WERI-Rb-1 (cell line): ENCODE measurements around the gene MCM3.
A peak's percentile ranks its signal among the peaks of the same experiment; 100 is the strongest.

Source experiments
- DNase-seq: peaks from one replicate; pipeline ENCODE4 v3.0.0-alpha.2; 2020
- H3K27ac ChIP-seq: fragments of 250-450 bp; sonication (Bioruptor Pico); 2 replicates; pipeline ENCODE4 v1.5.1; 2020; ENCODE audit warnings: mild to moderate bottlenecking, moderate library complexity
- H3K27me3 ChIP-seq: fragments of 250-450 bp; sonication (Bioruptor Pico); 2 replicates; pipeline ENCODE4 v1.5.1; 2021; ENCODE audit warnings: mild to moderate bottlenecking, low read depth, moderate library complexity; ENCODE audit not compliant: insufficient read depth, severe bottlenecking
- H3K36me3 ChIP-seq: fragments of 250-450 bp; sonication (Bioruptor Pico); 2 replicates; pipeline ENCODE4 v1.5.1; 2020; ENCODE audit warnings: mild to moderate bottlenecking, moderate library complexity
- H3K4me3 ChIP-seq: 2 replicates; pipeline ENCODE4 v1.5.1; 2011; ENCODE audit warnings: low read depth, mild to moderate bottlenecking, control low read depth, low read length
- H3K9me3 ChIP-seq: fragments of 250-450 bp; sonication (Bioruptor Pico); 2 replicates; pipeline ENCODE4 v1.5.1; 2021; ENCODE audit warnings: mild to moderate bottlenecking, moderate library complexity; ENCODE audit not compliant: severe bottlenecking
- CTCF ChIP-seq: IDR thresholded peaks from 2 replicates; pipeline ENCODE4 v1.5.1; 2011; ENCODE audit warnings: low read depth, mild to moderate bottlenecking, control low read depth, inconsistent platforms, low read length

The MCM3 gene

GRCh38 chr6:52288841-52289240, 4.3 kb upstream of the MCM3 start:
- Histone ChIP-seq H3K27me3 (no peaks in the 10 kb centered on the region), H3K4me3 (no peak overlapping the region), H3K27ac (no peak overlapping the region), H3K36me3 (peaks cover 6% of the 10 kb centered on the region), H3K9me3 (no peaks in the 10 kb centered on the region)
- TF ChIP-seq CTCF: no peak
- DNase-seq: no peak

- H3K36me3 ChIP-seq: peaks cover 12% of the 10 kb centered on the region
- no peak overlapping the region for H3K4me3 ChIP-seq
- no peaks in the 10 kb centered on the region for H3K27me3 ChIP-seq
- DNase-seq: no peak
- no peak for TF ChIP-seq CTCF
- H3K27ac ChIP-seq: no peak overlapping the region
- H3K9me3 ChIP-seq: no peaks in the 10 kb centered on the region
Measured at GRCh38 chr6:52288216-52288615, 3.7 kb upstream of the MCM3 start.

GRCh38 chr6:52286798-52287432, 2.4 kb upstream of the MCM3 start:
- H3K9me3 ChIP-seq: no peaks in the 10 kb centered on the region
- peak; percentile 68 for TF ChIP-seq CTCF
- no peak overlapping the region for H3K27ac ChIP-seq
- H3K36me3 ChIP-seq: peaks cover 25% of the 10 kb centered on the region
- H3K4me3 ChIP-seq: no peak overlapping the region
- no peaks in the 10 kb centered on the region for H3K27me3 ChIP-seq
- peak; percentile 88 for DNase-seq

- DNase-seq: no peak
- Histone ChIP-seq H3K27ac (peak overlapping the region; percentile 42), H3K36me3 (peaks cover 40% of the 10 kb centered on the region), H3K9me3 (no peaks in the 10 kb centered on the region), H3K27me3 (no peaks in the 10 kb centered on the region), H3K4me3 (peak overlapping the region; percentile 92)
- TF ChIP-seq CTCF: no peak
Measured at GRCh38 chr6:52285177-52286068, 881 bp upstream of the MCM3 start.

- H3K36me3 ChIP-seq: peaks cover 54% of the 10 kb centered on the region
- H3K27me3 ChIP-seq: no peaks in the 10 kb centered on the region
- no peak for TF ChIP-seq CTCF
- peak overlapping the region; percentile 92 for H3K4me3 ChIP-seq
- no peaks in the 10 kb centered on the region for H3K9me3 ChIP-seq
- peak overlapping the region; percentile 94 for H3K27ac ChIP-seq
- DNase-seq: peak; percentile 86
Measured at GRCh38 chr6:52284131-52284459, 447 bp downstream of the MCM3 start.
